ENCODE measurements around the gene EPS15.
"Not testable (repeated sequence)": the region's sequence is repeated elsewhere in the genome, so short reads cannot be mapped to it uniquely, and the experiment has no call there.

Gene EPS15

GRCh38 chr1:51329443-51330325, 189.4 kb downstream of the EPS15 start:
- no peak for DNase-seq

GRCh38 chr1:51328926-51329325, 190.1 kb downstream of the EPS15 start:
- DNase-seq: no peak

- no peak for DNase-seq
Measured at GRCh38 chr1:51328279-51328678, 190.8 kb downstream of the EPS15 start.

DNA sequence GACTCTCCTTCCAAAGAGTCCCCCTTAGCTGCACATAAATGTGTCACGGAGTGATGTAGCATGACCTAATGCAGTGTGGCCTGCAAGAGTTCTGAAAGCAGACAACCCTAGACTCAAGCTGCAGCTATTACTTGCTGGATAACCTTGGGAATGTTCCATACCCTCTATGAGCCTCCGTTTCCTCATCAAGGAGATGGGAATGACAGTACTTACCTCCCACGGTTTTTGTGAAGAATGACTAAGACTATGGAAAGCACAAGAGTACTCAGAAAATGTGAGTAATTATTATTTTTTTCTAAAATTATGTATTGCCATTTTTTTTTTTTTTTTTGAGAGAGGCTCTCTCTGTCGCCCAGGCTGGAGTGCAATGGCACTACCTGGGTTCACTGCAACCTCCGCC, 191.7 kb downstream of the EPS15 start:
- DNase-seq: no peak

- no peak for DNase-seq
Measured at GRCh38 chr1:51326839-51327238, 192.2 kb downstream of the EPS15 start.

GRCh38 chr1:51325878-51326755, 192.9 kb downstream of the EPS15 start:
- no peak for DNase-seq

GRCh38 chr1:51325391-51325790, 193.7 kb downstream of the EPS15 start:
- DNase-seq: no peak

- not testable (repeated sequence) for DNase-seq
Measured at GRCh38 chr1:51325011-51325385, 194.1 kb downstream of the EPS15 start.

- DNase-seq: no peak
Measured at GRCh38 chr1:51324251-51325010, 194.6 kb downstream of the EPS15 start.

DNA sequence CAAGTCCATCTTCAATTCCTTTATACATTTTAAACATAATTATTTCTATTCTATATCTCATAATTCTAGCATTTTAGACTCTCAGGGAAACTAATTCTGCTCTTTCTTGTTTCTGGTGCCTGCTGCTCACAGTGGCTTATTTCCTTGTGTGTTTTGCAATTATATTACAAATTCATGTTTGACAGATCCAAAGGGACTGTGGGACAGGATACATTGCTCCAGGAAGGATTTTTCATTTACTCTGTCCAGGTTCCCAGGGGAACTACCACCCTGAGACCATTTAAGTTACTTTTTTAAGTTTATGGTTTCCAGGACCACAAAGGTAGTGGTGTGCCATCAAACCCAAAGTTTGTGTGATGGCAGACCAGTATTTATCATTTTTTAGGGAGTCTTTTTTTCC, 195.3 kb downstream of the EPS15 start:
- no peak for DNase-seq

GRCh38 chr1:51322417-51323101, 196.5 kb downstream of the EPS15 start:
- DNase-seq: no peak

- no peak for DNase-seq
Measured at GRCh38 chr1:51321924-51322280, 197.2 kb downstream of the EPS15 start.

DNA sequence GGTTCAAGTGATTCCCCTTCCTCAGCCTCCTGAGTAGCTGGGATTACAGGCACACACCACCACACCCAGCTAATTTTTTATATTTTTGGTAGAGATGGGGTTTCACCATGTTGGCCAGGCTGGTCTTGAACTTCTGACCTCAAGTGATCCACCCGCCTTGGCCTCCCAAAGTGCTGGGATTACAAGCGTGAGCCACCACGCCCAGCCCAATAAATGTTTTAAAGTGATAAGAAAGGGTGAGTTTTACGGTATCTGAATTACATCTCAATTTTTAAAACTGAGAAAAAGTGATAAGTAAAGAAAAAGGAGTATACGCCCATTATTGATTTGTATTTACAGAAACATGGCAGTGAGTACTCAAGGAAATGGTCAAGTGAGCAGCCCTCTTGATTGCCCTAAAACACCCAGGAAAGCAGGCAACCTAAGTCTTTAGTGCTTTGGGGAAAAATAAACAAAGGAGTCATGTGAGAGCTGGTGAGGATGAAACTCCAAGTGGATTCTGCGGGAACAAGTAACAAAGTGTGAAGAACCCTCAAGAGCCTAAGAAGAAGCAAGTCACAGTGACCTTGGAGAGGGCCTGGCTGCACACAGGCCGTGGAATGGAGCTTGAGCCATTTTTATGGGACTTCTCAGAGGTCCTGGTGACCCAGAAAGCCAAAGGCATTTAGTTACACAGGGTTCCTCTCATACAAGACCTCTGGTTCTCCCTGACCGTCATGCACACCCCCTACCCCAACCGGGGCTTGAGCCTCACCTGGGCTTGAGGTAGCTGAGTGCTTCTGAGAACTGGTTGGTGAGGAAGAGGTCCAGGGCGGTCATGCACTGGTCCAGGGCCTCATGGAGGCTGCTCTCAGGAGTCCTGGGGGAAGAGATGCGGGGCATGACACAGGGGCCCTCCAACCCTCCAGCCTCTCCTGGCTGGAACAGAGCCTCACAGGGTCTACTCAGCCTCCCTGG, 197.8 kb downstream of the EPS15 start:
- DNase-seq: no peak

- no peak for DNase-seq
Measured at GRCh38 chr1:51317798-51318197, 201.3 kb downstream of the EPS15 start.

DNA sequence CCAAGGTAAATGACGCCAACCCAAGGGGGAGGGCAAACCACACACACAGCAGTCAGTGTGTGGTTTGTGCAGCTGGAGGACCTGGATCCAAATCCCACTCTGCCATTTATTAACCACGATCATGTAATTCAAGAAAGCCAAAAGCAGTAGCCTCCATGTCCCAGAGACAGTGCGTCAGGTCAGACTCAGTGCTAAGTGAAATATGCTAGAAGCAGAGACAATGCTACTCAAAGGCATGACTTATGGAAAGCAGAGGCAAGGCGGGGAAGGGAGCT, 202.3 kb downstream of the EPS15 start:
- DNase-seq: no peak

- DNase-seq: no peak
Measured at GRCh38 chr1:51316113-51316845, 202.8 kb downstream of the EPS15 start.

- no peak for DNase-seq
Measured at GRCh38 chr1:51314974-51315373, 204.1 kb downstream of the EPS15 start.

- DNase-seq: no peak
Measured at GRCh38 chr1:51313961-51314777, 204.9 kb downstream of the EPS15 start.

GRCh38 chr1:51313268-51313852, 205.7 kb downstream of the EPS15 start:
- DNase-seq: no peak

- no peak for DNase-seq
Measured at GRCh38 chr1:51312718-51313117, 206.3 kb downstream of the EPS15 start.
